SU-DHL-6 (cell line): ENCODE results near the gene MYO18A.

Experiments used
- EZH2phosphoT487 ChIP-seq: fragments of 200-600 bp; sonication (generic), shearing (Covaris generic); conservative IDR thresholded peaks from 2 replicates; pipeline ENCODE4 v1.6.1; 2018; ENCODE audit warnings: mild to moderate bottlenecking, antibody characterized with exemption, low read length, moderate library complexity, mixed read lengths
- TF ChIP-seq, protein P1 (sequence below): fragments of 200-600 bp; sonication (generic); IDR thresholded peaks from one replicate; pipeline ENCODE4 v1.5.1; 2017; ENCODE audit warnings: antibody characterized with exemption, mild to moderate bottlenecking, low read length, moderate library complexity; ENCODE audit not compliant: insufficient read depth, poor library complexity, severe bottlenecking

DNA sequence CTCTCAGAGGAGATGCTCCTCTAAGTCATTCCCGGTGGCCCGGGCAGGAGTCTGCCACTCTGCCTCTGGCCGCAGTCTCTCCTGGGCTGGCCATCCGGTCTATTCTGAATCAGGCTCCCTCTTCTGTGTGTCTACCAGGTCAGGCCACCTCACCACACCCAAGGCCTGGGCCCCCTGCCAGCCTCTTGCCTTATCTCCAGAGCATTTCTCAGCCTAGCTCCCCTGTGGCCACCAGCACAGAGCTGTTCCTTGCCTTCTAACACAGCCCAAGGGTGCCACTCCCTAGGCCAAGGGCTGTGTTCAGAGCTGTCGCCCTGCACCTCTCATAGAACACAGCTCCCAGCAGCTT is 55.3 kb downstream of the MYO18A start:
- TF ChIP-seq, protein P1, sequence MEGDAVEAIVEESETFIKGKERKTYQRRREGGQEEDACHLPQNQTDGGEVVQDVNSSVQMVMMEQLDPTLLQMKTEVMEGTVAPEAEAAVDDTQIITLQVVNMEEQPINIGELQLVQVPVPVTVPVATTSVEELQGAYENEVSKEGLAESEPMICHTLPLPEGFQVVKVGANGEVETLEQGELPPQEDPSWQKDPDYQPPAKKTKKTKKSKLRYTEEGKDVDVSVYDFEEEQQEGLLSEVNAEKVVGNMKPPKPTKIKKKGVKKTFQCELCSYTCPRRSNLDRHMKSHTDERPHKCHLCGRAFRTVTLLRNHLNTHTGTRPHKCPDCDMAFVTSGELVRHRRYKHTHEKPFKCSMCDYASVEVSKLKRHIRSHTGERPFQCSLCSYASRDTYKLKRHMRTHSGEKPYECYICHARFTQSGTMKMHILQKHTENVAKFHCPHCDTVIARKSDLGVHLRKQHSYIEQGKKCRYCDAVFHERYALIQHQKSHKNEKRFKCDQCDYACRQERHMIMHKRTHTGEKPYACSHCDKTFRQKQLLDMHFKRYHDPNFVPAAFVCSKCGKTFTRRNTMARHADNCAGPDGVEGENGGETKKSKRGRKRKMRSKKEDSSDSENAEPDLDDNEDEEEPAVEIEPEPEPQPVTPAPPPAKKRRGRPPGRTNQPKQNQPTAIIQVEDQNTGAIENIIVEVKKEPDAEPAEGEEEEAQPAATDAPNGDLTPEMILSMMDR, result no peak
- TF ChIP-seq EZH2phosphoT487, result no peak
